HL-60 (cell line): ENCODE results near the gene IRX2.

Source experiments
- GABPA ChIP-seq: IDR thresholded peaks from 2 replicates; pipeline ENCODE4 v1.6.1; 2012; ENCODE audit warnings: low read depth
- POLR2AphosphoS5 ChIP-seq: IDR thresholded peaks from 2 replicates; pipeline ENCODE4 v1.6.1; 2012; ENCODE audit warnings: low read depth
- SPI1 ChIP-seq: IDR thresholded peaks from 2 replicates; pipeline ENCODE4 v1.6.1; 2012; ENCODE audit warnings: low read depth, mild to moderate bottlenecking, borderline replicate concordance
- TF ChIP-seq, protein P1 (sequence below): IDR thresholded peaks from one replicate; pipeline ENCODE4 v1.5.1; 2011; ENCODE audit warnings: low read length, control low read depth, inconsistent platforms; ENCODE audit not compliant: insufficient read depth
- TF ChIP-seq, protein P2 (sequence below): IDR thresholded peaks from 2 replicates; pipeline ENCODE4 v1.6.1; 2012; ENCODE audit warnings: low read depth; ENCODE audit not compliant: insufficient replicate concordance

DNA sequence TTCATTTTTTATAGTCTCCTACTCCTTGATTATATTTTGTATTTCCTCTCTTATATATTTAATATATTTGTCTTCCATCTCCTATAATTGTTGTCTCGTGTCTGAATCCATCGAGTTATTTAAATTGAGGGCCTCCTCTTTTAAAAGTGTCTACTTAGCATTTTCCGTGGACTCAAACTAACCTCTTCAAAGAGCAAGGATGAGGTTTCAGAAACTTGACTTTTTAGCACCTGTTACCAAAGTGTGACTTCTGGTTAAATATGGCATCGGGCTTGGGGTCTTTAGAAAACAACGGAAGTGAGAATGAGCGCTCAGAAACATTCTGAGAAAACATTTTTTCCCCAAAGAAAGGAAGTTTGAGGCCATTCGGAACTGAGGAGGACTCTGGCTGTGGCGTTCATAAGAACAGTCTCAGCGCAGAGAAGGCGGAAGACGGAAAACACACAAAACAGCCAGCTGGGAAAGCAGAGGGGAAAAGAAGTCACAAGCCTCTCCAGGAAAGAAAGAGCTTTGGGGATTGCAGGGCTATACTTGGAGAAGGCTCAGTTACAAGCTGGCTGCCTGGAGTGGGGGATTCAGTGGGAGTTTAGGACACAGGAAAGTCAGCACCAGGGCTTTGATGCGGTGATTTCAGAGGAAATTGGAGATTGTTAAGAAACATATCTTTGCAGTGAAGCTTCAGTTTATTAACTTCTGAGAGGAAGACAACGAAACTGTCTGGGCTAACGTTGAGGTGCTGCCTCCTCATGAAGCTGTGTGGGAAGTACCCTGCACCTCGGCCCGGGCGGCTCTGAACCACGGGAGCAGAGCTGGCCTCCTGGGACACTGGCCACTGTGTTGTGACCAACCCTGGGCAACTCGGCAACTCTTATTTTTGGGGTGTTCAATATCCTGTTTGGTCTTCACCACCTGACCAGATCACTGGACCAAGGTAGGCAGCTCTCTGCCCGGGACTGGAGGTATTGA is 25.1 kb upstream of the IRX2 start:
- no peak for TF ChIP-seq POLR2AphosphoS5
- TF ChIP-seq, protein P1, sequence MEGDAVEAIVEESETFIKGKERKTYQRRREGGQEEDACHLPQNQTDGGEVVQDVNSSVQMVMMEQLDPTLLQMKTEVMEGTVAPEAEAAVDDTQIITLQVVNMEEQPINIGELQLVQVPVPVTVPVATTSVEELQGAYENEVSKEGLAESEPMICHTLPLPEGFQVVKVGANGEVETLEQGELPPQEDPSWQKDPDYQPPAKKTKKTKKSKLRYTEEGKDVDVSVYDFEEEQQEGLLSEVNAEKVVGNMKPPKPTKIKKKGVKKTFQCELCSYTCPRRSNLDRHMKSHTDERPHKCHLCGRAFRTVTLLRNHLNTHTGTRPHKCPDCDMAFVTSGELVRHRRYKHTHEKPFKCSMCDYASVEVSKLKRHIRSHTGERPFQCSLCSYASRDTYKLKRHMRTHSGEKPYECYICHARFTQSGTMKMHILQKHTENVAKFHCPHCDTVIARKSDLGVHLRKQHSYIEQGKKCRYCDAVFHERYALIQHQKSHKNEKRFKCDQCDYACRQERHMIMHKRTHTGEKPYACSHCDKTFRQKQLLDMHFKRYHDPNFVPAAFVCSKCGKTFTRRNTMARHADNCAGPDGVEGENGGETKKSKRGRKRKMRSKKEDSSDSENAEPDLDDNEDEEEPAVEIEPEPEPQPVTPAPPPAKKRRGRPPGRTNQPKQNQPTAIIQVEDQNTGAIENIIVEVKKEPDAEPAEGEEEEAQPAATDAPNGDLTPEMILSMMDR: no peak
- TF ChIP-seq, protein P2, sequence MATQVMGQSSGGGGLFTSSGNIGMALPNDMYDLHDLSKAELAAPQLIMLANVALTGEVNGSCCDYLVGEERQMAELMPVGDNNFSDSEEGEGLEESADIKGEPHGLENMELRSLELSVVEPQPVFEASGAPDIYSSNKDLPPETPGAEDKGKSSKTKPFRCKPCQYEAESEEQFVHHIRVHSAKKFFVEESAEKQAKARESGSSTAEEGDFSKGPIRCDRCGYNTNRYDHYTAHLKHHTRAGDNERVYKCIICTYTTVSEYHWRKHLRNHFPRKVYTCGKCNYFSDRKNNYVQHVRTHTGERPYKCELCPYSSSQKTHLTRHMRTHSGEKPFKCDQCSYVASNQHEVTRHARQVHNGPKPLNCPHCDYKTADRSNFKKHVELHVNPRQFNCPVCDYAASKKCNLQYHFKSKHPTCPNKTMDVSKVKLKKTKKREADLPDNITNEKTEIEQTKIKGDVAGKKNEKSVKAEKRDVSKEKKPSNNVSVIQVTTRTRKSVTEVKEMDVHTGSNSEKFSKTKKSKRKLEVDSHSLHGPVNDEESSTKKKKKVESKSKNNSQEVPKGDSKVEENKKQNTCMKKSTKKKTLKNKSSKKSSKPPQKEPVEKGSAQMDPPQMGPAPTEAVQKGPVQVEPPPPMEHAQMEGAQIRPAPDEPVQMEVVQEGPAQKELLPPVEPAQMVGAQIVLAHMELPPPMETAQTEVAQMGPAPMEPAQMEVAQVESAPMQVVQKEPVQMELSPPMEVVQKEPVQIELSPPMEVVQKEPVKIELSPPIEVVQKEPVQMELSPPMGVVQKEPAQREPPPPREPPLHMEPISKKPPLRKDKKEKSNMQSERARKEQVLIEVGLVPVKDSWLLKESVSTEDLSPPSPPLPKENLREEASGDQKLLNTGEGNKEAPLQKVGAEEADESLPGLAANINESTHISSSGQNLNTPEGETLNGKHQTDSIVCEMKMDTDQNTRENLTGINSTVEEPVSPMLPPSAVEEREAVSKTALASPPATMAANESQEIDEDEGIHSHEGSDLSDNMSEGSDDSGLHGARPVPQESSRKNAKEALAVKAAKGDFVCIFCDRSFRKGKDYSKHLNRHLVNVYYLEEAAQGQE: no peak
- TF ChIP-seq GABPA: no peak
- TF ChIP-seq SPI1: no peak
